ENCODE results near the gene IL9R. TPM values are rescaled to one million over a fixed set of nuclear protein-coding genes. Genes with fewer than 3 reads are reported as not detected.

Gene IL9R
- total and polyA plus RNA-seq, 2 of the 4 experiments (the other 2 are of a cell fraction), result 0.05 TPM; not detected in 1

DNA sequence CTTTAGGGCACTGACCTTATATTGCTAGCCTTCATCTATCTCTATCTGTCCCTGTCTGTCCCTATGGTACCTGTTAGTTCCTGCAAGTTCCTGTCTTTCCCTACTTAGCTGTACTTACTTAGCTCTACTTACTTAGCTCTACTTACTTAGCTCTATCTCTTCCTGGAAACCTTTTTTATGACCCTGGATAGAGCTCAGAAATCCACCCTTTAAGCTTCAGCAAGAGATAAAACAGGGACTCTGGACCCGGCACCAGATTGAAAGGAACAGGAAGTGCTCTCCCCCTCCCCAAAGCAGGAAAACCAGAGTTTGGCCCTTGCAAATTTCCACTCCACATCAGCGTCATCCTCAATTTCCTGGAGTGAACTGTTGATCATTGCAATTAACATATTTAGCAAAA, 12.3 kb upstream of the IL9R start:
- no CpG with 5 or more reads among the region's 2 CpGs for WGBS, 2 experiments (ENCODE audit: extremely low coverage in 2 of 2, insufficient read length in 1 of 2)
- Histone ChIP-seq H2BK20ac (ENCODE audit: low read depth, low read length) (no peak overlapping the region), H3K27me3 (ENCODE audit: control insufficient read depth, insufficient read depth, low read length) (no peaks in the 10 kb centered on the region), H3K27ac (ENCODE audit: insufficient read depth, low read length) (no peak overlapping the region), H4K8ac (ENCODE audit: low read depth in 2 of 2, low read length in 2 of 2) (no peak overlapping the region), H3K4me3 (ENCODE audit: insufficient read depth, low read depth, low read length) (no peak overlapping the region), H3K9me3 (ENCODE audit: control insufficient read depth, insufficient read depth, low read length) (peaks cover 5% of the 10 kb centered on the region; the same call in 1 of the 2 replicates), H3K4me2 (ENCODE audit: low read depth, low read length) (no peak overlapping the region), H2AK9ac (replicated peaks; ENCODE audit: low read depth, low read length, poor library complexity) (no peak overlapping the region), H3K18ac (ENCODE audit: low read depth, low read length) (no peak overlapping the region), H4K5ac (ENCODE audit: low read depth, low read length) (no peak overlapping the region), H3K9ac (ENCODE audit: low read depth, low read length) (no peak overlapping the region), H3K4ac (ENCODE audit: low read depth, low read length) (no peak overlapping the region), H3K36me3 (ENCODE audit: control insufficient read depth, insufficient read depth, low read length) (no peaks in the 10 kb centered on the region), H2AFZ (replicated peaks; ENCODE audit: low read length, poor library complexity) (no peak overlapping the region), H3K14ac (replicated peaks; ENCODE audit: low read depth, low read length) (no peak overlapping the region), H4K91ac (ENCODE audit: insufficient read depth, low read depth, low read length) (no peak overlapping the region), H3K9me1 (ENCODE audit: insufficient read depth, low read length) (no peaks in the 10 kb centered on the region), H2AK5ac (ENCODE audit: low read depth, low read length) (no peak overlapping the region), H2BK15ac (ENCODE audit: low read depth, low read length) (no peak overlapping the region), H2BK120ac (ENCODE audit: low read depth, low read length) (no peak overlapping the region), H3K23ac (ENCODE audit: low read depth, low read length) (no peak overlapping the region), H3K79me1 (ENCODE audit: low read depth in 1 of 2, low read length in 2 of 2) (no peaks in the 10 kb centered on the region), H4K20me1 (ENCODE audit: insufficient read depth, low read length) (no peaks in the 10 kb centered on the region), H3K56ac (ENCODE audit: extremely low read depth, insufficient read depth, low read length) (no peak overlapping the region), H3K4me1 (ENCODE audit: control insufficient read depth, insufficient read depth, low read length) (no peaks in the 10 kb centered on the region), H2BK5ac (ENCODE audit: low read depth, low read length, poor library complexity, severe bottlenecking) (no peak overlapping the region)
- TF ChIP-seq MXI1 (IDR thresholded peaks at IDR 0.05; ENCODE audit: borderline replicate concordance, low read depth, low read length), result no peak
- TF ChIP-seq RAD21 (IDR thresholded peaks at IDR 0.05; ENCODE audit: low read length), result no peak
- no peak for TF ChIP-seq SMC3 (IDR thresholded peaks at IDR 0.05; ENCODE audit: low read depth, low read length)
- TF ChIP-seq, protein P1, sequence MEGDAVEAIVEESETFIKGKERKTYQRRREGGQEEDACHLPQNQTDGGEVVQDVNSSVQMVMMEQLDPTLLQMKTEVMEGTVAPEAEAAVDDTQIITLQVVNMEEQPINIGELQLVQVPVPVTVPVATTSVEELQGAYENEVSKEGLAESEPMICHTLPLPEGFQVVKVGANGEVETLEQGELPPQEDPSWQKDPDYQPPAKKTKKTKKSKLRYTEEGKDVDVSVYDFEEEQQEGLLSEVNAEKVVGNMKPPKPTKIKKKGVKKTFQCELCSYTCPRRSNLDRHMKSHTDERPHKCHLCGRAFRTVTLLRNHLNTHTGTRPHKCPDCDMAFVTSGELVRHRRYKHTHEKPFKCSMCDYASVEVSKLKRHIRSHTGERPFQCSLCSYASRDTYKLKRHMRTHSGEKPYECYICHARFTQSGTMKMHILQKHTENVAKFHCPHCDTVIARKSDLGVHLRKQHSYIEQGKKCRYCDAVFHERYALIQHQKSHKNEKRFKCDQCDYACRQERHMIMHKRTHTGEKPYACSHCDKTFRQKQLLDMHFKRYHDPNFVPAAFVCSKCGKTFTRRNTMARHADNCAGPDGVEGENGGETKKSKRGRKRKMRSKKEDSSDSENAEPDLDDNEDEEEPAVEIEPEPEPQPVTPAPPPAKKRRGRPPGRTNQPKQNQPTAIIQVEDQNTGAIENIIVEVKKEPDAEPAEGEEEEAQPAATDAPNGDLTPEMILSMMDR (conservative IDR thresholded peaks at IDR 0.05; ENCODE audit: low read depth, low read length), result no peak
- no peak for TF ChIP-seq NFE2L2 (IDR thresholded peaks at IDR 0.05; ENCODE audit: low read depth, low read length)
- TF ChIP-seq MAZ (IDR thresholded peaks at IDR 0.05; ENCODE audit: borderline replicate concordance, low read depth, low read length), result no peak
- TF ChIP-seq CHD1 (IDR thresholded peaks at IDR 0.05; ENCODE audit: low read depth, low read length), result no peak
- TF ChIP-seq, protein P2, sequence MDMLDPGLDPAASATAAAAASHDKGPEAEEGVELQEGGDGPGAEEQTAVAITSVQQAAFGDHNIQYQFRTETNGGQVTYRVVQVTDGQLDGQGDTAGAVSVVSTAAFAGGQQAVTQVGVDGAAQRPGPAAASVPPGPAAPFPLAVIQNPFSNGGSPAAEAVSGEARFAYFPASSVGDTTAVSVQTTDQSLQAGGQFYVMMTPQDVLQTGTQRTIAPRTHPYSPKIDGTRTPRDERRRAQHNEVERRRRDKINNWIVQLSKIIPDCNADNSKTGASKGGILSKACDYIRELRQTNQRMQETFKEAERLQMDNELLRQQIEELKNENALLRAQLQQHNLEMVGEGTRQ (IDR thresholded peaks at IDR 0.05; ENCODE audit: low read depth, low read length), result no peak
- no peak for TF ChIP-seq RFX5 (IDR thresholded peaks at IDR 0.05; ENCODE audit: low read depth, low read length)
- TF ChIP-seq CEBPB (IDR thresholded peaks at IDR 0.05; ENCODE audit: low read depth, low read length), result no peak
- TF ChIP-seq RCOR1 (IDR thresholded peaks at IDR 0.05; ENCODE audit: insufficient replicate concordance, low read length), result no peak
- TF ChIP-seq, protein P3, sequence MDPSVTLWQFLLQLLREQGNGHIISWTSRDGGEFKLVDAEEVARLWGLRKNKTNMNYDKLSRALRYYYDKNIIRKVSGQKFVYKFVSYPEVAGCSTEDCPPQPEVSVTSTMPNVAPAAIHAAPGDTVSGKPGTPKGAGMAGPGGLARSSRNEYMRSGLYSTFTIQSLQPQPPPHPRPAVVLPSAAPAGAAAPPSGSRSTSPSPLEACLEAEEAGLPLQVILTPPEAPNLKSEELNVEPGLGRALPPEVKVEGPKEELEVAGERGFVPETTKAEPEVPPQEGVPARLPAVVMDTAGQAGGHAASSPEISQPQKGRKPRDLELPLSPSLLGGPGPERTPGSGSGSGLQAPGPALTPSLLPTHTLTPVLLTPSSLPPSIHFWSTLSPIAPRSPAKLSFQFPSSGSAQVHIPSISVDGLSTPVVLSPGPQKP (IDR thresholded peaks at IDR 0.05; ENCODE audit: borderline replicate concordance, low read depth, low read length), result no peak
- no peak for TF ChIP-seq BHLHE40 (IDR thresholded peaks at IDR 0.05; ENCODE audit: low read depth, low read length)
- no peak for TF ChIP-seq POLR2A (IDR thresholded peaks at IDR 0.05; ENCODE audit: low read depth, low read length)
- no peak for TF ChIP-seq FOS (IDR thresholded peaks at IDR 0.05; ENCODE audit: low read depth, low read length)
- TF ChIP-seq MAFK (IDR thresholded peaks at IDR 0.05; ENCODE audit: low read depth, low read length), result no peak
- ATAC-seq (ENCODE audit: low read depth), result no peak
- ChIA-PET POLR2A (ENCODE audit: unreplicated experiment) (no interaction called here), CTCF (no interaction called here)
- in situ Hi-C loops (cut with MboI; ENCODE audit: low sequenced_read_pairs), result no loop called here
- BruUV-seq (replicated peaks), result no TSS peak
- dilution Hi-C loops (cut with HindIII; ENCODE audit: low sequenced_read_pairs, unreplicated experiment), result no loop called here
- intact Hi-C loops (cut with micrococcal nuclease), result no loop called here
- no peak for DNase-seq
